HepG2 (cell line): ENCODE measurements around the gene GPR25. TPM values are rescaled to one million over a fixed set of nuclear protein-coding genes. Genes with fewer than 3 reads are reported as not detected.

Experiments used
- ATAC-seq: fragments of 200-7000 bp; cut with Tn5 transposase; 3 replicates; pipeline ENCODE4 v1.9.1; 2020; ENCODE audit warnings: mild to moderate bottlenecking, moderate library complexity
- BruUV-seq: library from RNA; stranded (reverse); fragments of 400-500 nt; replicated peaks from 2 replicates; lab custom pipeline; 2021; lab: Mats Ljungman, UMichigan
- CTCF ChIA-PET: fragments of 300-600 bp; formaldehyde crosslinking; extraction: SDS; loops from one replicate; lab custom pipeline; 2021; ENCODE audit warnings: low total read pairs, inconsistent platforms, low intra/inter-chr PET ratio; lab: Yijun Ruan, JAX
- POLR2A ChIA-PET: fragments of 350-600 bp; sonication (Branson Sonifier 250); formaldehyde crosslinking; loops from one replicate; lab custom pipeline; 2020; ENCODE audit warnings: antibody characterized with exemption, inconsistent platforms; lab: Yijun Ruan, JAX
- DNase-seq: peaks from one replicate; pipeline ENCODE4 v3.0.0-alpha.2; 2015; ENCODE audit warnings: low spot score
- FAIRE-seq: peaks from 3 replicates; lab custom pipeline; 2011; peaks lifted over from hg19 to GRCh38; lab: Jason Lieb, UNC
- H2AFZ ChIP-seq: one replicate; pipeline ENCODE4 v1.6.1; 2011; ENCODE audit warnings: low read length, inconsistent platforms
- H3K27ac ChIP-seq: fragments of 300-600 bp; 3 replicates; pipeline ENCODE4 v1.8.0; 2011; ENCODE audit warnings: mixed run types, mild to moderate bottlenecking, mixed read lengths, low read length, inconsistent platforms; ENCODE audit not compliant: insufficient read depth; ENCODE audit errors: extremely low read length
- H3K27me3 ChIP-seq, 2 experiments: fragments of 200-600 bp in 1 of 2; 2 replicates in 1 of 2; 3 replicates in 1 of 2; pipeline versions ENCODE4 v1.6.0 to v1.8.0; 2011; ENCODE audit warnings: low read length in 2 of 2, mild to moderate bottlenecking in 2 of 2, moderate library complexity in 2 of 2, inconsistent platforms in 1 of 2; ENCODE audit not compliant: insufficient read depth in 2 of 2, control insufficient read depth in 1 of 2
- H3K36me3 ChIP-seq, 2 experiments: fragments of 200-600 bp in 1 of 2; replicated peaks in 1 of 2; 2 replicates in 1 of 2; 3 replicates in 1 of 2; pipeline versions ENCODE4 v1.5.1 to v1.8.0; 2011; ENCODE audit warnings: low read length in 2 of 2, inconsistent platforms in 1 of 2; ENCODE audit not compliant: insufficient read depth in 2 of 2, control insufficient read depth in 1 of 2
- H3K4me1 ChIP-seq: 2 replicates; pipeline ENCODE4 v1.5.1; 2012; ENCODE audit warnings: low read length, inconsistent platforms; ENCODE audit not compliant: insufficient read depth
- H3K4me2 ChIP-seq: 2 replicates; pipeline ENCODE4 v1.6.0; 2011; ENCODE audit warnings: low read depth, low read length, inconsistent platforms
- H3K4me3 ChIP-seq, 3 experiments: fragments of 200-600 bp in 1 of 3; sonication (generic), shearing (Covaris generic) in 1 of 3; replicated peaks in 1 of 3; 2 replicates each; pipeline ENCODE4 v1.5.1; 2011 to 2016; ENCODE audit warnings: low read length in 3 of 3, inconsistent platforms in 2 of 3, low read depth in 2 of 3, mild to moderate bottlenecking in 2 of 3, control low read depth in 1 of 3, mixed read lengths in 1 of 3; ENCODE audit not compliant: insufficient read depth in 1 of 3
- H3K79me2 ChIP-seq: one replicate; pipeline ENCODE4 v1.6.1; 2011; ENCODE audit warnings: low read length, inconsistent platforms; ENCODE audit not compliant: insufficient read depth
- H3K9ac ChIP-seq: 2 replicates; pipeline ENCODE4 v1.6.0; 2011; ENCODE audit warnings: mild to moderate bottlenecking, low read depth, low read length, inconsistent platforms; ENCODE audit not compliant: insufficient read depth
- H3K9me3 ChIP-seq: 2 replicates; pipeline ENCODE4 v1.5.1; 2012; ENCODE audit warnings: mild to moderate bottlenecking, low read length
- H4K20me1 ChIP-seq: 2 replicates; pipeline ENCODE4 v1.6.0; 2011; ENCODE audit warnings: inconsistent platforms, mild to moderate bottlenecking, low read length, moderate library complexity; ENCODE audit not compliant: insufficient read depth
- RFX3 ChIP-seq: IDR thresholded peaks from 2 replicates; pipeline ENCODE4 v1.6.1; 2016; ENCODE audit warnings: missing biosample characterization, missing genetic modification reagents
- ZFP91 ChIP-seq: sonication (generic); formaldehyde crosslinking; IDR thresholded peaks from 2 replicates; pipeline ENCODE4 v1.9.0; 2022; ENCODE audit warnings: missing genetic modification reagents, mild to moderate bottlenecking, borderline replicate concordance
- WGBS: methylation state at CpG from one replicate; pipeline ENCODE4 v1.1.6; 2017; ENCODE audit warnings: low lambda C conversion rate; 5-methylcytosine and 5-hydroxymethylcytosine counted together
- in situ Hi-C: cut with HindIII; loops from 2 replicates; pipeline ENCODE4 v1.10.0; 2017; ENCODE audit warnings: low pct_unique_long_range_greater_than_20kb; ENCODE audit not compliant: extremely low pct_ligation_motif_present
- intact Hi-C: fragments of 100-400 bp; cut with micrococcal nuclease; formaldehyde crosslinking; loops from one replicate; pipeline ENCODE4 v1.10.0; 2022; ENCODE audit not compliant: unreplicated experiment
- polyA plus RNA-seq, 8 experiments: library from polyadenylated mRNA; depleted of rRNA in 3 of 8; stranded (reverse) in 7 of 8; unstranded in 1 of 8; fragments of >200 nt; fragmentation: Illumina TruSeq in 4 of 8; extraction: Trizol in 4 of 8; gene quantifications; 2 replicates each; pipeline versions ENCODE4 v1.2.1 to v1.2.3, GENCODE V29; 2011 to 2016; ENCODE audit warnings: low read depth in 4 of 8, missing spikeins in 1 of 8, mixed read lengths in 1 of 8; ENCODE audit not compliant: insufficient read depth in 1 of 8
- total RNA-seq, 5 experiments: library from RNA; depleted of rRNA; stranded (reverse); fragments of >200 nt; fragmentation: Illumina TruSeq; extraction: Trizol; gene quantifications; 2 replicates each; pipeline ENCODE4 v1.2.3, GENCODE V29; 2016; ENCODE audit warnings: low read depth in 1 of 5
- TF ChIP-seq, protein P1 (sequence below): sonication (generic); formaldehyde crosslinking; conservative IDR thresholded peaks from 2 replicates; pipeline ENCODE4 v1.4.0; 2020; ENCODE audit warnings: missing genetic modification reagents
- TF ChIP-seq, protein P2 (sequence below): sonication (generic); formaldehyde crosslinking; IDR thresholded peaks from 2 replicates; pipeline ENCODE4 v1.4.0; 2020; ENCODE audit warnings: missing genetic modification reagents
- TF ChIP-seq, protein P3 (sequence below), 2 experiments: IDR thresholded peaks; 2 replicates each; pipeline ENCODE4 v1.6.1; 2011 to 2012; ENCODE audit warnings: low read length in 2 of 2, borderline replicate concordance in 1 of 2, low read depth in 1 of 2, mild to moderate bottlenecking in 1 of 2, moderate library complexity in 1 of 2

GPR25 gene
- total and polyA plus RNA-seq, 2 of the 13 experiments (the other 11 are each of a cell fraction or from before 2014, with no cell fraction given): not detected

- 95% methylated on average over 2 of the region's 2 CpGs for WGBS
- Histone ChIP-seq H3K36me3 (no peaks in the 10 kb centered on the region), H3K4me1 (no peaks in the 10 kb centered on the region), H3K4me3 (no peak overlapping the region), H4K20me1 (no peaks in the 10 kb centered on the region), H3K9ac (no peak overlapping the region), H3K27me3 (no peaks in the 10 kb centered on the region), H3K79me2 (no peaks in the 10 kb centered on the region), H3K9me3 (no peaks in the 10 kb centered on the region), H2AFZ (no peak overlapping the region), H3K4me2 (no peak overlapping the region), H3K27ac (no peak overlapping the region)
- TF ChIP-seq, protein P1, sequence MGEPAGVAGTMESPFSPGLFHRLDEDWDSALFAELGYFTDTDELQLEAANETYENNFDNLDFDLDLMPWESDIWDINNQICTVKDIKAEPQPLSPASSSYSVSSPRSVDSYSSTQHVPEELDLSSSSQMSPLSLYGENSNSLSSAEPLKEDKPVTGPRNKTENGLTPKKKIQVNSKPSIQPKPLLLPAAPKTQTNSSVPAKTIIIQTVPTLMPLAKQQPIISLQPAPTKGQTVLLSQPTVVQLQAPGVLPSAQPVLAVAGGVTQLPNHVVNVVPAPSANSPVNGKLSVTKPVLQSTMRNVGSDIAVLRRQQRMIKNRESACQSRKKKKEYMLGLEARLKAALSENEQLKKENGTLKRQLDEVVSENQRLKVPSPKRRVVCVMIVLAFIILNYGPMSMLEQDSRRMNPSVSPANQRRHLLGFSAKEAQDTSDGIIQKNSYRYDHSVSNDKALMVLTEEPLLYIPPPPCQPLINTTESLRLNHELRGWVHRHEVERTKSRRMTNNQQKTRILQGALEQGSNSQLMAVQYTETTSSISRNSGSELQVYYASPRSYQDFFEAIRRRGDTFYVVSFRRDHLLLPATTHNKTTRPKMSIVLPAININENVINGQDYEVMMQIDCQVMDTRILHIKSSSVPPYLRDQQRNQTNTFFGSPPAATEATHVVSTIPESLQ (CRISPR knock-in tag): no peak
- FAIRE-seq (no peak), ATAC-seq (no peak), DNase-seq (no peak)
- no TSS peak for BruUV-seq
- in situ Hi-C loops: no loop called here
- POLR2A ChIA-PET: no interaction called here
- intact Hi-C loops: no loop called here
- CTCF ChIA-PET: no interaction called here
Measured at GRCh38 chr1:200861937-200862647, 10.7 kb upstream of the GPR25 start.

DNA sequence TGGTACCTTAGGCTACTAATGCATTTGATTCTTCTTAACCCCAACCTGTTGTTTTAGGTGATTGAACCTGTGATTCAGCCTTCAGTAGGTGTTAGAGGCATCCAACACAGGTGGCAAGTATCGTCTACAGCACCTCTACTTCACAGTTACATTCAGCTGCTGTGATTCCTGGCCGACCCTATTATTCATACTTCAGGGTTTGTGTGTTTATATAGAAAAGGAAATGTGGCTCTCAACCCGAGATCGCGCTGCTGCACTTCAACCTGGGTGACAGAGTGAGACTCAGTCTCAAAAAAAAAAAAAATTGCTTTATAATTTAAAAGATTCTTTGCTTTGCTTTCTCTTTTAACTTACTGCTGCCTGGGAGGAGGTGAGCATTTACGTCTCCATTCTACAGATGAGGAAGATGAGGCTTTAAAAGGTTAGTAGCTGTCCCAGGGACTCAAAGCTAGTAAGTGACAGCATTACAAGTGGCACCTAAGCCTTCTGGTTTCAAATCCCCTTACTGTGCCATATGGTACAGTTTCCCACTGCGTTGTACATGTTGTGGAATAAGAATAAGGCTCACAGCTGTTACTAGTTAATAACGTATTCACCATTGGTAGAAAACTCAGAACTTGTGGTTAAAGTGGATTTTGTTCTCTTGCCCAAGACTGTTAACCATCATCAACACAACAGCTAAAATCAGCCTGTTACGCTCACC lies 9.9 kb upstream of the GPR25 start:
- no peak overlapping the region for H3K27ac ChIP-seq
- no peaks in the 10 kb centered on the region for H3K9me3 ChIP-seq
- DNase-seq (no peak), FAIRE-seq (no peak), ATAC-seq (no peak)
- H3K9ac ChIP-seq: no peak overlapping the region
- H3K27me3 ChIP-seq: no peaks in the 10 kb centered on the region
- 98% methylated on average over 9 of the region's 9 CpGs for WGBS
- no peaks in the 10 kb centered on the region for H3K4me1 ChIP-seq
- intact Hi-C loops: no loop called here
- BruUV-seq: no TSS peak
- H3K4me3 ChIP-seq: no peak overlapping the region
- in situ Hi-C loops: no loop called here
- TF ChIP-seq ZFP91 (CRISPR knock-in tag): no peak
- TF ChIP-seq, protein P2, sequence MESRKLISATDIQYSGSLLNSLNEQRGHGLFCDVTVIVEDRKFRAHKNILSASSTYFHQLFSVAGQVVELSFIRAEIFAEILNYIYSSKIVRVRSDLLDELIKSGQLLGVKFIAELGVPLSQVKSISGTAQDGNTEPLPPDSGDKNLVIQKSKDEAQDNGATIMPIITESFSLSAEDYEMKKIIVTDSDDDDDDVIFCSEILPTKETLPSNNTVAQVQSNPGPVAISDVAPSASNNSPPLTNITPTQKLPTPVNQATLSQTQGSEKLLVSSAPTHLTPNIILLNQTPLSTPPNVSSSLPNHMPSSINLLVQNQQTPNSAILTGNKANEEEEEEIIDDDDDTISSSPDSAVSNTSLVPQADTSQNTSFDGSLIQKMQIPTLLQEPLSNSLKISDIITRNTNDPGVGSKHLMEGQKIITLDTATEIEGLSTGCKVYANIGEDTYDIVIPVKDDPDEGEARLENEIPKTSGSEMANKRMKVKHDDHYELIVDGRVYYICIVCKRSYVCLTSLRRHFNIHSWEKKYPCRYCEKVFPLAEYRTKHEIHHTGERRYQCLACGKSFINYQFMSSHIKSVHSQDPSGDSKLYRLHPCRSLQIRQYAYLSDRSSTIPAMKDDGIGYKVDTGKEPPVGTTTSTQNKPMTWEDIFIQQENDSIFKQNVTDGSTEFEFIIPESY (CRISPR knock-in tag): no peak
- no peak for TF ChIP-seq RFX3 (CRISPR knock-in tag)
- TF ChIP-seq, protein P3, sequence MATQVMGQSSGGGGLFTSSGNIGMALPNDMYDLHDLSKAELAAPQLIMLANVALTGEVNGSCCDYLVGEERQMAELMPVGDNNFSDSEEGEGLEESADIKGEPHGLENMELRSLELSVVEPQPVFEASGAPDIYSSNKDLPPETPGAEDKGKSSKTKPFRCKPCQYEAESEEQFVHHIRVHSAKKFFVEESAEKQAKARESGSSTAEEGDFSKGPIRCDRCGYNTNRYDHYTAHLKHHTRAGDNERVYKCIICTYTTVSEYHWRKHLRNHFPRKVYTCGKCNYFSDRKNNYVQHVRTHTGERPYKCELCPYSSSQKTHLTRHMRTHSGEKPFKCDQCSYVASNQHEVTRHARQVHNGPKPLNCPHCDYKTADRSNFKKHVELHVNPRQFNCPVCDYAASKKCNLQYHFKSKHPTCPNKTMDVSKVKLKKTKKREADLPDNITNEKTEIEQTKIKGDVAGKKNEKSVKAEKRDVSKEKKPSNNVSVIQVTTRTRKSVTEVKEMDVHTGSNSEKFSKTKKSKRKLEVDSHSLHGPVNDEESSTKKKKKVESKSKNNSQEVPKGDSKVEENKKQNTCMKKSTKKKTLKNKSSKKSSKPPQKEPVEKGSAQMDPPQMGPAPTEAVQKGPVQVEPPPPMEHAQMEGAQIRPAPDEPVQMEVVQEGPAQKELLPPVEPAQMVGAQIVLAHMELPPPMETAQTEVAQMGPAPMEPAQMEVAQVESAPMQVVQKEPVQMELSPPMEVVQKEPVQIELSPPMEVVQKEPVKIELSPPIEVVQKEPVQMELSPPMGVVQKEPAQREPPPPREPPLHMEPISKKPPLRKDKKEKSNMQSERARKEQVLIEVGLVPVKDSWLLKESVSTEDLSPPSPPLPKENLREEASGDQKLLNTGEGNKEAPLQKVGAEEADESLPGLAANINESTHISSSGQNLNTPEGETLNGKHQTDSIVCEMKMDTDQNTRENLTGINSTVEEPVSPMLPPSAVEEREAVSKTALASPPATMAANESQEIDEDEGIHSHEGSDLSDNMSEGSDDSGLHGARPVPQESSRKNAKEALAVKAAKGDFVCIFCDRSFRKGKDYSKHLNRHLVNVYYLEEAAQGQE (IDR thresholded peaks at IDR 0.05; ENCODE audit: borderline replicate concordance in 1 of 2, low read depth in 1 of 2, low read length in 2 of 2): no peak
- no peak overlapping the region for H2AFZ ChIP-seq
- H3K79me2 ChIP-seq: no peaks in the 10 kb centered on the region
- no peak overlapping the region for H3K4me2 ChIP-seq
- no peaks in the 10 kb centered on the region for H3K36me3 ChIP-seq
- ChIA-PET POLR2A (no interaction called here), CTCF (no interaction called here)
- H4K20me1 ChIP-seq: no peaks in the 10 kb centered on the region
